H1 (cell line): ENCODE results near the gene SLC39A9.

Experiments used
- POLR2A ChIP-seq, 2 experiments: IDR thresholded peaks; 1 replicate in 1 of 2; 2 replicates in 1 of 2; pipeline ENCODE4 v1.6.1; 2011; ENCODE audit warnings: low read depth in 2 of 2, low read length in 2 of 2, mild to moderate bottlenecking in 2 of 2; ENCODE audit errors: control extremely low read depth in 1 of 2
- TF ChIP-seq, protein P1 (sequence below), 3 experiments: IDR thresholded peaks; 1 replicate in 2 of 3; 2 replicates in 1 of 3; pipeline versions ENCODE4 v1.5.1 to v1.6.1; 2011; ENCODE audit warnings: low read length in 3 of 3, mild to moderate bottlenecking in 3 of 3, inconsistent platforms in 2 of 3, low read depth in 1 of 3, moderate library complexity in 1 of 3; ENCODE audit not compliant: insufficient read depth in 1 of 3; ENCODE audit errors: control extremely low read depth in 1 of 3

DNA sequence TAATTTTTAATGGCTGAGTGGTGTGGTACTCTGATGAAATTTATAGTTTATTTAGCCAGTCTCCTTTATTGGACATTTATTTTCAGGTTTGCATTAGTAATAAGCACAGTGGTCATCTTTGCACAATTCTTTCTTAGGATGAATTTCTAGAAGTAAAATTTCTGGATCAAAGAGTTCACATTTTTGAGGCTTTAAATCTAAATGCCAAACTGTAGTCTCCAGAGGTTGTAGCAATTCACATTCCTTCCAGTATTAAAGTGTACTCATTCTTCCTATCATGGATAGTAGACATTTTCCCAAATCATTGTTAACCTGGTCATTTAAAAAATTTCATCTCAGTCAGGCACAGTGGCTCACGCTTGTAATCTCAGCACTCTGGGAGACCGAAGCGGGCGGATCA lies 24.8 kb downstream of the SLC39A9 start:
- no peak for TF ChIP-seq POLR2A (IDR thresholded peaks at IDR 0.05; ENCODE audit: control extremely low read depth in 1 of 2, low read depth in 2 of 2, low read length in 2 of 2)
- TF ChIP-seq, protein P1, sequence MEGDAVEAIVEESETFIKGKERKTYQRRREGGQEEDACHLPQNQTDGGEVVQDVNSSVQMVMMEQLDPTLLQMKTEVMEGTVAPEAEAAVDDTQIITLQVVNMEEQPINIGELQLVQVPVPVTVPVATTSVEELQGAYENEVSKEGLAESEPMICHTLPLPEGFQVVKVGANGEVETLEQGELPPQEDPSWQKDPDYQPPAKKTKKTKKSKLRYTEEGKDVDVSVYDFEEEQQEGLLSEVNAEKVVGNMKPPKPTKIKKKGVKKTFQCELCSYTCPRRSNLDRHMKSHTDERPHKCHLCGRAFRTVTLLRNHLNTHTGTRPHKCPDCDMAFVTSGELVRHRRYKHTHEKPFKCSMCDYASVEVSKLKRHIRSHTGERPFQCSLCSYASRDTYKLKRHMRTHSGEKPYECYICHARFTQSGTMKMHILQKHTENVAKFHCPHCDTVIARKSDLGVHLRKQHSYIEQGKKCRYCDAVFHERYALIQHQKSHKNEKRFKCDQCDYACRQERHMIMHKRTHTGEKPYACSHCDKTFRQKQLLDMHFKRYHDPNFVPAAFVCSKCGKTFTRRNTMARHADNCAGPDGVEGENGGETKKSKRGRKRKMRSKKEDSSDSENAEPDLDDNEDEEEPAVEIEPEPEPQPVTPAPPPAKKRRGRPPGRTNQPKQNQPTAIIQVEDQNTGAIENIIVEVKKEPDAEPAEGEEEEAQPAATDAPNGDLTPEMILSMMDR (IDR thresholded peaks at IDR 0.05; ENCODE audit: control extremely low read depth in 1 of 3, insufficient read depth in 1 of 3, low read depth in 1 of 3, low read length in 3 of 3): no peak
